Fibroblast of the aortic adventitia (primary cell): ENCODE measurements around the gene CEP131. TPM values are rescaled to one million over a fixed set of nuclear protein-coding genes. Genes with fewer than 3 reads are reported as not detected.

Experiments used
- DNase-seq: peaks from one replicate; pipeline ENCODE4 v3.0.0-alpha.2; 2010; ENCODE audit warnings: low read depth
- H3K4me3 ChIP-seq: 2 replicates; pipeline ENCODE4 v1.5.1; 2011; ENCODE audit warnings: low read depth, mild to moderate bottlenecking, control low read depth, low read length, moderate library complexity
- CTCF ChIP-seq: IDR thresholded peaks from 2 replicates; pipeline ENCODE4 v1.5.1; 2011; ENCODE audit warnings: mild to moderate bottlenecking, low read length, control low read depth, inconsistent platforms; ENCODE audit not compliant: insufficient read depth
- total RNA-seq: library from RNA; depleted of rRNA; stranded (reverse); fragments of >200 nt; gene quantifications from 2 replicates; pipeline ENCODE4 v1.2.3, GENCODE V29; 2012; ENCODE audit warnings: low replicate concordance

CEP131 gene
- total RNA-seq, 1 donor = 9.6 TPM

DNA sequence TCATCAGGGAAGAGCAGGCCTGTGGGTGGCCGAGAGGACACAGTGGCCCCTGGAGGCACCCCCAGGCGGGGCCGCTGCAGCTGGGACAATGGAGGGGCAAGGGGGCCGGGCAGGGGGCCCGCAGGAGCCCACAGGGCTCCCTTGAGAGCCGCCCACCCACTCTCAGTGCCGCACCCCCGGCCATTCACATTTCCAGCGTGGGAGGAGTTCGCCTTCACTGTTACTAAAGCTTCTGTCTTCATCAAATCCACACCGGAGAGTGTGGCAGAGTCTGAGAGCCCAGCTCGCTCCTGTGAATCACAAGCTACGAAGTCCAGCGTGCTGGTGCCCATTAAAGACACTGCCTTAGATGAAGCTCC lies 78.4 kb downstream of the CEP131 start:
- H3K4me3 ChIP-seq = no peak overlapping the region
- DNase-seq = no peak
- no peak for TF ChIP-seq CTCF

DNA sequence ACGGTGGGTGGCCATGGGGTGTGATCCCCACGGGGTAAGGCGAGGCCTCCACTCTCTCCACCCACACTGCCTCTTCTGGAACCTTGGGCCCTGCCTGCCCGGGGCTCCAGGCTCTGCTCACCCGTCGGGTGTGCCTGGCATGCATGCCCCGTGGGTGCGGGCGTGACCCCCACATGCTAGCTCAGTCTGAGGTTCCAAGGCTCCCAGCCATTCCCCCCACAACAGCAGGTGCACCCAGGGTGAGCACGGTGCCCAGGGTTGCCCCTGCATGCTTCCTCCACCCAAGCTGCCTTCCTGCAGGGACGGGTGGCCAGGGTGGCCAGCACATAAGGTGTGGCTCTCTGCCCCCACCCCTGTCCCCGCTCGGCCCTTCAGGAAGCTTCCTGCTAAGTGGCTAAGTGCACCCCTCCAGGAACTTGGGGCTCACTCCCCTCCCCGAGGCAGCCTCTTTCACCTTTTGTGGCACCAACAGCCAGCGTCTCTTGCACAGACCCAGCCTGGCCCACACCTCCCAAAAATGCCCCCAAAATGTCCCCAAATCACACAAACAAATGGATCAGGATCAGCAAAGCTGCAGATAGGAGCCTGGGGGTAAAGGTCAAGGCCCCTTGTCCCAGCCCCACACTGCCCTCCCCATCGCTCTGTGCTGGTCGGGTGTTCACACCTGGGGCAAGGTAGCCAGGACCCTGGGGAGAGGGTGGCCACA lies 78.9 kb downstream of the CEP131 start:
- no peak for DNase-seq

DNA sequence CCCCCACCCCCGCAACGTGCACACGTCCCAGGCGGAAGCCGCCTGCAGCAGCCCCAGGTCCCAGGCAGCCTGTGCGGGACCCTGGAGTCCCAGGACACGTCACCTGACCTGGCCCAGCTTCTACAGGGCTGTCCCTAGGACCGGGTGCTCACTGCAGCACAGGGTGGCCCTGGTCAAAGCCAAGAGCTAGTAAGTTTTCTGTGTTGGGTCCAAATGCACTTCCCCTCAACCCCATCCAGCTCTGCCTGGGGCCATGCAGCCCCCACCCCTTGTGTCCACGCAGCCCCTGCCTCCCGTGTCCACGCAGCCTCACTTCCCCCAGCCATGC lies 79.6 kb downstream of the CEP131 start:
- DNase-seq = no peak
- TF ChIP-seq CTCF = no peak
- no peak overlapping the region for H3K4me3 ChIP-seq

More for the DNA sequence above, 78.9 kb downstream of the CEP131 start:
- H3K4me3 ChIP-seq = no peak overlapping the region
- TF ChIP-seq CTCF = no peak

GRCh38 chr17:81142301-81143199 lies 80.2 kb downstream of the CEP131 start:
- no peak overlapping the region for H3K4me3 ChIP-seq
- peak; percentile 74 for TF ChIP-seq CTCF
- peak; percentile 79 for DNase-seq

DNA sequence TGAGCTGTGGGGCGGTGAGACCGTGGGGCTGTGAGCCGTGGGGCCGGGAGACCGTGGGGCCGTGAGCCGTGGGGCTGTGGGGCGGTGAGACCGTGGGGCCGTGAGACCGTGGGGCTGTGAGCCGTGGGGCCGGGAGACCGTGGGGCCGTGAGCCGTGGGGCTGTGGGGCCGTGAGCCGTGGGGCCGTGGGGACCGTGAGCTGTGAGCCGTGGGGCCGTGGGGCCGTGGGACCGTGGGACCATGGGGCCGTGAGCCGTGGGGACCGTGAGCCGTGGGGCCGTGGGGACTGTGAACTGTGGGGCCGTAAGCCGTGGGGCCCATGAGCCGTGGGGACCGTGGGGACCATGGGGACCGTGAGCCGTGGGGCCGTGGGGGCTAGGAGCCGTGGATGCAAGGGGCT lies 82.1 kb downstream of the CEP131 start:
- H3K4me3 ChIP-seq = no peak overlapping the region
- DNase-seq = no peak
- TF ChIP-seq CTCF = no peak

- no peak overlapping the region for H3K4me3 ChIP-seq
- TF ChIP-seq CTCF = no peak
- no peak for DNase-seq
Observed at GRCh38 chr17:81140018-81140417, 82.7 kb downstream of the CEP131 start.

Other genes with a start within 250 kb of the CEP131 start
- gene CHMP6, start 231.1 kb downstream of the CEP131 start, total RNA-seq = 17.4 TPM in 2 replicates
- 24.3 and 27.5 TPM in 2 replicates for gene BAIAP2, start 187.8 kb downstream of the CEP131 start, total RNA-seq
- gene PVALEF, start 57.5 kb downstream of the CEP131 start, total RNA-seq = not detected in 2 replicates
- gene AATK, start 56.7 kb downstream of the CEP131 start, total RNA-seq = 0.16 and 0.18 TPM in 2 replicates
- 3.4 and 13.3 TPM in 2 replicates for gene TEPSIN, start 16.1 kb upstream of the CEP131 start, total RNA-seq
- gene NDUFAF8, start 16.4 kb upstream of the CEP131 start, total RNA-seq = 27.4 and 66.6 TPM in 2 replicates
- 49.5 and 90.5 TPM in 2 replicates for gene SLC38A10, start 72.3 kb upstream of the CEP131 start, total RNA-seq
- 11.7 and 14.3 TPM in 2 replicates for gene BAHCC1, start 172.5 kb upstream of the CEP131 start, total RNA-seq